Measurements from ENCODE around the gene R3HDM2.
A peak's percentile ranks its signal among the peaks of the same experiment; 100 is the strongest.
"Not testable (repeated sequence)": the region's sequence is repeated elsewhere in the genome, so short reads cannot be mapped to it uniquely, and the experiment has no call there.

Gene R3HDM2

GRCh38 chr12:57433370-57433769 lies 2.5 kb upstream of the R3HDM2 start:
- Histone ChIP-seq H3K27ac (ENCODE audit: low read depth, low read length) (no peak overlapping the region), H3K36me3 (ENCODE audit: insufficient read depth, low read length) (no peaks in the 10 kb centered on the region), H3K4me1 (ENCODE audit: insufficient read depth, low read length) (peaks cover 15% of the 10 kb centered on the region), H3K4me3 (ENCODE audit: low read depth in 1 of 2, low read length in 2 of 2) (no peak overlapping the region), H3K9me3 (ENCODE audit: low read length) (no peaks in the 10 kb centered on the region), H3K9ac (ENCODE audit: low read length) (no peak overlapping the region), H3K27me3 (ENCODE audit: control insufficient read depth in 1 of 2, insufficient read depth in 2 of 2, low read length in 2 of 2) (no peaks in the 10 kb centered on the region)

GRCh38 chr12:57431654-57432188 lies 878 bp upstream of the R3HDM2 start:
- Histone ChIP-seq H3K36me3 (ENCODE audit: insufficient read depth, low read length) (no peaks in the 10 kb centered on the region), H3K4me1 (ENCODE audit: insufficient read depth, low read length) (peaks cover 15% of the 10 kb centered on the region), H3K27ac (ENCODE audit: low read depth, low read length) (peak overlapping the region; percentile 84), H3K27me3 (ENCODE audit: control insufficient read depth in 1 of 2, insufficient read depth in 2 of 2, low read length in 2 of 2) (no peaks in the 10 kb centered on the region), H3K4me3 (ENCODE audit: low read depth in 1 of 2, low read length in 2 of 2) (peak overlapping the region in 1 of 2 donors; percentile 58), H3K9ac (ENCODE audit: low read length) (peak overlapping the region; percentile 78), H3K9me3 (ENCODE audit: low read length) (no peaks in the 10 kb centered on the region)

GRCh38 chr12:57430112-57430930 lies 522 bp downstream of the R3HDM2 start:
- peak overlapping the region; percentile 84 for H3K27ac ChIP-seq (ENCODE audit: low read depth, low read length)
- peaks cover 15% of the 10 kb centered on the region for H3K4me1 ChIP-seq (ENCODE audit: insufficient read depth, low read length)
- H3K36me3 ChIP-seq (ENCODE audit: insufficient read depth, low read length): no peaks in the 10 kb centered on the region
- H3K27me3 ChIP-seq (ENCODE audit: control insufficient read depth in 1 of 2, insufficient read depth in 2 of 2, low read length in 2 of 2): no peaks in the 10 kb centered on the region
- H3K9me3 ChIP-seq (ENCODE audit: low read length): no peaks in the 10 kb centered on the region
- peak overlapping the region; percentile 62 for H3K9ac ChIP-seq (ENCODE audit: low read length)
- H3K4me3 ChIP-seq (ENCODE audit: low read depth in 1 of 2, low read length in 2 of 2): peak overlapping the region; percentile 52 to 58

GRCh38 chr12:57429473-57430111 lies 1.3 kb downstream of the R3HDM2 start:
- H3K4me1 ChIP-seq (ENCODE audit: insufficient read depth, low read length): peaks cover 15% of the 10 kb centered on the region
- peak overlapping the region; percentile 44 to 52 for H3K4me3 ChIP-seq (ENCODE audit: low read depth in 1 of 2, low read length in 2 of 2)
- no peaks in the 10 kb centered on the region for H3K9me3 ChIP-seq (ENCODE audit: low read length)
- no peaks in the 10 kb centered on the region for H3K27me3 ChIP-seq (ENCODE audit: control insufficient read depth in 1 of 2, insufficient read depth in 2 of 2, low read length in 2 of 2)
- H3K36me3 ChIP-seq (ENCODE audit: insufficient read depth, low read length): no peaks in the 10 kb centered on the region
- H3K9ac ChIP-seq (ENCODE audit: low read length): peak overlapping the region; percentile 62
- peak overlapping the region; percentile 79 for H3K27ac ChIP-seq (ENCODE audit: low read depth, low read length)

GRCh38 chr12:57428965-57429364 lies 1.9 kb downstream of the R3HDM2 start:
- Histone ChIP-seq H3K36me3 (ENCODE audit: insufficient read depth, low read length) (no peaks in the 10 kb centered on the region), H3K9me3 (ENCODE audit: low read length) (no peaks in the 10 kb centered on the region), H3K4me1 (ENCODE audit: insufficient read depth, low read length) (peaks cover 15% of the 10 kb centered on the region), H3K27ac (ENCODE audit: low read depth, low read length) (no peak overlapping the region), H3K9ac (ENCODE audit: low read length) (peak overlapping the region; percentile 21), H3K27me3 (ENCODE audit: control insufficient read depth in 1 of 2, insufficient read depth in 2 of 2, low read length in 2 of 2) (no peaks in the 10 kb centered on the region), H3K4me3 (ENCODE audit: low read depth in 1 of 2, low read length in 2 of 2) (no peak overlapping the region)

GRCh38 chr12:57426948-57427347 lies 3.9 kb downstream of the R3HDM2 start:
- H3K4me1 ChIP-seq (ENCODE audit: insufficient read depth, low read length): peaks cover 15% of the 10 kb centered on the region
- not testable (repeated sequence) for H3K9me3 ChIP-seq (ENCODE audit: low read length); H3K9ac ChIP-seq (ENCODE audit: low read length); H3K4me3 ChIP-seq (ENCODE audit: low read depth in 1 of 2, low read length in 2 of 2); H3K27ac ChIP-seq (ENCODE audit: low read depth, low read length); H3K36me3 ChIP-seq (ENCODE audit: insufficient read depth, low read length); H3K27me3 ChIP-seq (ENCODE audit: control insufficient read depth in 1 of 2, insufficient read depth in 2 of 2, low read length in 2 of 2)

GRCh38 chr12:57420482-57420881 lies 10.4 kb downstream of the R3HDM2 start:
- Histone ChIP-seq H3K27ac (ENCODE audit: low read depth, low read length) (no peak overlapping the region), H3K9ac (ENCODE audit: low read length) (no peak overlapping the region), H3K27me3 (ENCODE audit: control insufficient read depth in 1 of 2, insufficient read depth in 2 of 2, low read length in 2 of 2) (no peaks in the 10 kb centered on the region), H3K4me3 (ENCODE audit: low read depth in 1 of 2, low read length in 2 of 2) (no peak overlapping the region), H3K36me3 (ENCODE audit: insufficient read depth, low read length) (peaks cover 7% of the 10 kb centered on the region), H3K4me1 (ENCODE audit: insufficient read depth, low read length) (no peaks in the 10 kb centered on the region), H3K9me3 (ENCODE audit: low read length) (no peaks in the 10 kb centered on the region)

GRCh38 chr12:57419495-57419894 lies 11.3 kb downstream of the R3HDM2 start:
- no peak overlapping the region for H3K9ac ChIP-seq (ENCODE audit: low read length)
- peaks cover 7% of the 10 kb centered on the region for H3K36me3 ChIP-seq (ENCODE audit: insufficient read depth, low read length)
- no peaks in the 10 kb centered on the region for H3K4me1 ChIP-seq (ENCODE audit: insufficient read depth, low read length)
- H3K9me3 ChIP-seq (ENCODE audit: low read length): no peaks in the 10 kb centered on the region
- no peaks in the 10 kb centered on the region for H3K27me3 ChIP-seq (ENCODE audit: control insufficient read depth in 1 of 2, insufficient read depth in 2 of 2, low read length in 2 of 2)
- no peak overlapping the region for H3K27ac ChIP-seq (ENCODE audit: low read depth, low read length)
- no peak overlapping the region for H3K4me3 ChIP-seq (ENCODE audit: low read depth in 1 of 2, low read length in 2 of 2)

GRCh38 chr12:57418255-57418654 lies 12.6 kb downstream of the R3HDM2 start:
- Histone ChIP-seq H3K9me3 (ENCODE audit: low read length) (no peaks in the 10 kb centered on the region), H3K4me3 (ENCODE audit: low read depth in 1 of 2, low read length in 2 of 2) (no peak overlapping the region), H3K36me3 (ENCODE audit: insufficient read depth, low read length) (peaks cover 7% of the 10 kb centered on the region), H3K4me1 (ENCODE audit: insufficient read depth, low read length) (no peaks in the 10 kb centered on the region), H3K27ac (ENCODE audit: low read depth, low read length) (no peak overlapping the region), H3K27me3 (ENCODE audit: control insufficient read depth in 1 of 2, insufficient read depth in 2 of 2, low read length in 2 of 2) (no peaks in the 10 kb centered on the region), H3K9ac (ENCODE audit: low read length) (no peak overlapping the region)

- H3K36me3 ChIP-seq (ENCODE audit: insufficient read depth, low read length): no peaks in the 10 kb centered on the region
- H3K27me3 ChIP-seq (ENCODE audit: control insufficient read depth in 1 of 2, insufficient read depth in 2 of 2, low read length in 2 of 2): no peaks in the 10 kb centered on the region
- H3K27ac ChIP-seq (ENCODE audit: low read depth, low read length): no peak overlapping the region
- no peak overlapping the region for H3K4me3 ChIP-seq (ENCODE audit: low read depth in 1 of 2, low read length in 2 of 2)
- H3K9ac ChIP-seq (ENCODE audit: low read length): no peak overlapping the region
- H3K4me1 ChIP-seq (ENCODE audit: insufficient read depth, low read length): no peaks in the 10 kb centered on the region
- H3K9me3 ChIP-seq (ENCODE audit: low read length): no peaks in the 10 kb centered on the region
Observed at GRCh38 chr12:57416039-57416996, 14.5 kb downstream of the R3HDM2 start.

- no peaks in the 10 kb centered on the region for H3K4me1 ChIP-seq (ENCODE audit: insufficient read depth, low read length)
- no peaks in the 10 kb centered on the region for H3K36me3 ChIP-seq (ENCODE audit: insufficient read depth, low read length)
- H3K27ac ChIP-seq (ENCODE audit: low read depth, low read length): no peak overlapping the region
- H3K4me3 ChIP-seq (ENCODE audit: low read depth in 1 of 2, low read length in 2 of 2): no peak overlapping the region
- no peaks in the 10 kb centered on the region for H3K27me3 ChIP-seq (ENCODE audit: control insufficient read depth in 1 of 2, insufficient read depth in 2 of 2, low read length in 2 of 2)
- H3K9ac ChIP-seq (ENCODE audit: low read length): no peak overlapping the region
- no peaks in the 10 kb centered on the region for H3K9me3 ChIP-seq (ENCODE audit: low read length)
Observed at GRCh38 chr12:57415088-57415487, 15.8 kb downstream of the R3HDM2 start.

All from muscle layer of colon (tissue), 2 donors.